ENCODE results near the gene XAGE2. TPM values are rescaled to one million over a fixed set of nuclear protein-coding genes. Genes with fewer than 3 reads are reported as not detected.
A peak's percentile ranks its signal among the peaks of the same experiment; 100 is the strongest.

Gene XAGE2
- total RNA-seq, 1 donor from 2014 or later, result 5.2 TPM

GRCh38 chrX:52410439-52411394 is 41.9 kb downstream of the XAGE2 start:
- Histone ChIP-seq H3K9me3 (no peaks in the 10 kb centered on the region), H3K27me3 (no peaks in the 10 kb centered on the region), H3K27ac (peak overlapping the region; percentile 17), H3K36me3 (no peaks in the 10 kb centered on the region), H3K4me3 (no peak overlapping the region), H3K4me1 (no peaks in the 10 kb centered on the region)
- ATAC-seq, result peak; percentile 87
- intact Hi-C loops (cut with DNase I), result no loop called here
- no peak for DNase-seq
- no peak for TF ChIP-seq CTCF (IDR thresholded peaks at IDR 0.05)

GRCh38 chrX:52415304-52415703 is 46.5 kb downstream of the XAGE2 start:
- Histone ChIP-seq H3K36me3 (no peaks in the 10 kb centered on the region), H3K4me3 (no peak overlapping the region), H3K4me1 (no peaks in the 10 kb centered on the region), H3K27ac (no peak overlapping the region), H3K9me3 (no peaks in the 10 kb centered on the region), H3K27me3 (no peaks in the 10 kb centered on the region)
- no peak for TF ChIP-seq CTCF (IDR thresholded peaks at IDR 0.05)
- DNase-seq, result no peak
- intact Hi-C loops (cut with DNase I), result no loop called here
- no peak for ATAC-seq

- H3K9me3 ChIP-seq, result no peaks in the 10 kb centered on the region
- intact Hi-C loops (cut with DNase I), result no loop called here
- ATAC-seq (no peak), DNase-seq (no peak)
- no peak for TF ChIP-seq CTCF (IDR thresholded peaks at IDR 0.05)
- no peaks in the 10 kb centered on the region for H3K4me1 ChIP-seq
- H3K27me3 ChIP-seq, result no peaks in the 10 kb centered on the region
- no peaks in the 10 kb centered on the region for H3K36me3 ChIP-seq
- H3K4me3 ChIP-seq, result no peak overlapping the region
- no peak overlapping the region for H3K27ac ChIP-seq
Measured at GRCh38 chrX:52416816-52417215, 48.0 kb downstream of the XAGE2 start.

GRCh38 chrX:52420824-52421443 is 52.1 kb downstream of the XAGE2 start:
- intact Hi-C loops (cut with DNase I), result no loop called here
- TF ChIP-seq CTCF (IDR thresholded peaks at IDR 0.05), result no peak
- peak; percentile 58 for ATAC-seq
- Histone ChIP-seq H3K4me3 (no peak overlapping the region), H3K27me3 (no peaks in the 10 kb centered on the region), H3K4me1 (no peaks in the 10 kb centered on the region), H3K27ac (no peak overlapping the region), H3K36me3 (no peaks in the 10 kb centered on the region), H3K9me3 (no peaks in the 10 kb centered on the region)
- no peak for DNase-seq

- Histone ChIP-seq H3K27ac (no peak overlapping the region), H3K9me3 (no peaks in the 10 kb centered on the region)
Measured at GRCh38 chrX:52422884-52423283, 54.1 kb downstream of the XAGE2 start.

More at GRCh38 chrX:52422884-52423283, 54.1 kb downstream of the XAGE2 start:
- intact Hi-C loops (cut with DNase I), result no loop called here
- Histone ChIP-seq H3K27me3 (no peaks in the 10 kb centered on the region), H3K4me3 (no peak overlapping the region), H3K4me1 (no peaks in the 10 kb centered on the region), H3K36me3 (no peaks in the 10 kb centered on the region)
- TF ChIP-seq CTCF (IDR thresholded peaks at IDR 0.05), result no peak
- ATAC-seq (no peak), DNase-seq (no peak)
